GM18502 (cell line): ENCODE data around the gene AIFM3.
"Not testable (repeated sequence)": the region's sequence is repeated elsewhere in the genome, so short reads cannot be mapped to it uniquely, and the experiment has no call there.

Experiments used
- ATAC-seq: cut with Tn5 transposase; IDR thresholded peaks from one replicate; pipeline ENCODE4 v1.9.1; 2021; ENCODE audit warnings: mild to moderate bottlenecking; ENCODE audit not compliant: unreplicated experiment, poor library complexity

Gene AIFM3

DNA sequence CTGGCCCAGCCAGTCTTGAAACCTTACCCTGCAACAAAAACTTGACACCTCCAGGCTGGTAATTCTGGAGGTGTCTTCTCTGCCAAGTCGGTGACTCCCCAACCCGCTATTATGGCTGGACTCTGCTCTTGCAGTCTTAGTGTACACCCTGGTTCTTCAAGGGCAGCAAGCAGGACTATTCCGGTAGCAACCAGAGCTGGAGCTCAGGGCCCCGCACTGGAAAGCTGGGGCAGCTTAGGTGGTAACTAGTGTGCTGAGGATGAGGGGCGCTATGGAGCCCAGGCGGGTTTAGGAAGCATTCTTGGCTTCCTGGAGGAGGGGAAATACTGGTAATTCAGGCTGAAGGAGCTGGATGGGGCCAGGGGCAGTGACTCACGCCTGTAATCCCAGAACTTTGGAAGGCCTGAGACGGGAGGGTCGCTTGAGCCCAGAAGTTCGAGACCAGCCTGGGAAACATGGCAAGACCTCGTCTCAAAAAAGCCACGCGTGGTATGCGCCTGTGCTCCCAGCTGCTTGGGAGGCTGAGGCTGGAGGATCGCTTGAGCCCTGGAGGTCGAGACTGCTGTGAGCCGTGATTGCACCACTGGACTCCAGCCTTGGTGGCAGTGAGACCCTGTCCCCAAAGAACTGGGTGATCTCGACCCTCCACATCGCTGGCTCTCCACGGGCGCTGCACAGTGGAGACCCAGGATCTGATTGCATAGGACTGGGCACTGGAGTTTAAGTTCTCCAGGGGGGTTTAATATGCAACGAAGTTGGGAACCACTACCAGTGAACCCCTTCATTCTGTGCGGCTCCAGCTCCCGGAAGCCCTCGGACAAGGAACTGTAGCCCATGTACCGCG, 10.6 kb upstream of the AIFM3 start:
- no peak for ATAC-seq

DNA sequence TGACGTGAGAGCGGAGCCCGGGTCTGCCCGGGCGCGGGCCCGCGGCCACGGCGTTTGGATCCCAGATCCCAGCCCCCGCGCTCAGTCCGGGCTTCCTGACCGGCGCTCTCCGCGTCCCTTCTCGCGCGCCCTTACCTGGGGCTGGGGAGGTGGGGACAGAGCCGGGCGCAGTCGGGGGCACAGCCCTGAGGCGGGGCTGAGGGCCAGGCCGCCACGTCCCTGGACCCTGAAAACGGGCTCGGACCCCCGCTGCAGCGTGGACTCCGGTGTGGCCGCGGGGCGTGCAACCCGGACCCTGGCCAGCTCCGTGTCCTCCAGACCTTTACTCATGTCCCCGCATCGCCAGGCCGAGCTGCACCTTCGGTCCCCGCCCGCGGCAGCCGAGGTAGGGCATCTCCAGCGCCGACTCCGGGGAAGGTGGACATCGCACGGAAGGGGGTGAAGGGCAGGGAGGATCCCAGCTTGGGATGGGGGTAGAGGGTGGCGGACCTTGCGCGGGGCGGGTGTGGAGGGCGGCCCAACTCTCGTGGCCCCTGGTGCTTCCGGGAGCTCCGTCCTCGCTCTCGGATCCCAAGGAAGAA, 9.9 kb upstream of the AIFM3 start:
- ATAC-seq: no peak

DNA sequence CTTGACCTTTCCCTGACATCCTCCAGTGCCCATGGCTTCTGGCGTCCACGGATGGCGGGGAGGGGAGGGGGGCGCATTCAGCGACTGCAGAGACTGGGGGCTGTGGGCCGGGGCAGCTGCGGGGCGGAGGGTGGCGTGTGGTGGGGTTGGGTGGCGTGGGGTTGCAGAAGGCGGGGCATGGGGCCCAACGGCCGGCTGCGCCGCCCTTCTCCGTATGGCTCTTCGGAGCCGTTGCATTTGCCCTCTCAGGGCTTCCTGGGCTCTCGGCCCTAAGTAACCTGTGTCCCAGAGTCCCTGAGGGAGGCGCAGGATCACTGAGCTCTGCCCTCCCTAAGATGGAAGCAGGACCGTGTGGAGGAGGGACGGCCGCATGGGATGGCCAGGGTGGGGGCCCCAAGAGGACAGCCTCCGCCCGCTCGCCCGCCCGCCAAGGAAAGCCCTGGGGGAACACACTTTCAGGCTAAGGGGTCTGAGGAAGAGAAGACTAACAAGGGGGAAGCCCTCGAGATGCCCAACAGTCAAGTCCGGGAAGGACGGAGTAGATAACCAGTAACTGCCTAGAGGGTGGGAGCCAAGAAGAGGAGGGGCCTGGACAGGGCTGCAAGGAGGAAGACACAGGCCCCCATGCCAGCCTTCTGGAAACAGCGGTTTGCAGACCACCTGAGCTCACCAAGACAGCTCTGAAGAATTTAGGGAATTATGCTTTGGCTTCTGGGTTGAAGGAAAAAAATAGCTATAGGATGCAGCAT, 9.2 kb upstream of the AIFM3 start:
- no peak for ATAC-seq

DNA sequence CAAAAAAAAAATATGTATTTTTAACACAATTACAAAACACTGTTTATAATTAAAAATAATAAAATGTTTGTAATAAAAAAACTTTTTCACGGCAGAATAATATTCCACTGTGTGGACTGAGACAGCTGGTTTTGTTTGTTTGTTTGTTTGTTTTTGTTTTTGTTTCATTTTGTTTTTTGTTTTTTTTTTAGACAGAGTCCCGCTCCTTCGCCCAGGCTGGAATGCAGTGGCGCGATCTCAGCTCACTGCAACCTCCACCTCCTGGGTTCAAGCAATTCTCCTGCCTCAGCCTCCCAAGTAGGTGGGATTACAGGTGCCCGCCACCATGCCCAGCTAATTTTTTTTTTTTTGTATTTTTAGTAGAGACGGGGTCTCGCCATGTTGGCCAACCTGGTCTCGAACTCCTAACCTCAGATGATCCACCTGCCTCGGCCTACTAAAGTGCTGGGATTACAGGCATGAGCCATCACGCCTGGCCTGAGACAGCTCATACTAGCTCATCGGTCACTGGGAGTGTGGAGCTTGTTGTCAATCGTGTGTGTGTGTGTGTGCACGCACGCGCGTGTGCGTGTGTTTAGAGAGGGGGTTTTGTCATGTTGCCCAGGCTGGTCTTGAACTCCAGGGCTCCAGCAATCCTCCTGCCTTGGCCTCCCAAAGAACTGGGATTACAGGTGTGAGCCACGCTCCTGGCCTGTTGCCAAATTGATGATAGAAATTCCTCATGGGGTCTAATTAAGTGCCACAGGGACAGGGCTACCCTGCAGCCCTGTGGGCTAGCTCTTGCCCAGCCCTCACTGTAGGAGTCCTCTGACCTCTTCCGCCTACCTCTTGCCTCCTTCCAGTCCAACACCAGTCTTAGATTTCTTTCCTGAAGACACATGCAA, 7.2 kb upstream of the AIFM3 start:
- no peak for ATAC-seq

DNA sequence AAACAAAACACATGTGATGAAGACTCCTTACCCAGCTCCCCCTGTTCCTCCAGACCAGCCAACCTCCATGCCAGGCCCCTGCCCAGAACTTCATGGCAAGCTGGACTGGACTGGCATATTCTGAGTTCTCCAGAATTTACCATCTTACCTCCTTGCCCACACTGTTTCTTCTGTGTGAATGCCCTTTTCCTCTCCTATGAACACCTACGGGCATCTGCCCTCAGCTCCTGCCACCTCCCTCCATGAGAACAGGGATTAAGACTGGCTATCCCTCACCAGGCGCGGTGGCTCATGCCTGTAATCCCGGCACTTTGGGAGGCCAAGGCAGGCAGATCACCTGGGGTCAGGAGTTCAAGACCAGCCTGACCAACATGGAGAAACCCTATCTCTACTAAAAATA, 6.4 kb upstream of the AIFM3 start:
- no peak for ATAC-seq

DNA sequence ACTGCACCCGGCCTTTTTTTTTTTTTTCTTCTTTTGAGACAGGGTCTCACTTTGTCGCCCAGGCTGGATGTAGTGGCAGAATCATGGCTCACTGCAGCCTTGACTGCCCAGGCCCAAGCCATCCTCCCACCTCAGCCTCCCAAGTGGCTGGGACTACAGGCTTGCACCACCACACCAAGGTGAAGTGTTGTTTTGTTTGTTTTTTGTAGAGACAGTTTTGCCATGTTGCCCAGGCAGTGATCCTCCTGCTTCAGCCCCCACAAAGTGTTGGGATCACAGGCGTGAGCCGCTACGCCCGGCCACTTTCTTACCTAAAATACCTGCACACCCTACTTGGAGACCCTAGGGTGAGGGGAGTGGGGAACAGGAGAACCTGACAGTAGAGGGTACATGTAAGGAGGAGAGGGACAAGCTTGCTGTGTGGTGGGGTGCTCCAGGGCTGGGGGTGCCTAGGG, 4.5 kb upstream of the AIFM3 start:
- no peak for ATAC-seq

DNA sequence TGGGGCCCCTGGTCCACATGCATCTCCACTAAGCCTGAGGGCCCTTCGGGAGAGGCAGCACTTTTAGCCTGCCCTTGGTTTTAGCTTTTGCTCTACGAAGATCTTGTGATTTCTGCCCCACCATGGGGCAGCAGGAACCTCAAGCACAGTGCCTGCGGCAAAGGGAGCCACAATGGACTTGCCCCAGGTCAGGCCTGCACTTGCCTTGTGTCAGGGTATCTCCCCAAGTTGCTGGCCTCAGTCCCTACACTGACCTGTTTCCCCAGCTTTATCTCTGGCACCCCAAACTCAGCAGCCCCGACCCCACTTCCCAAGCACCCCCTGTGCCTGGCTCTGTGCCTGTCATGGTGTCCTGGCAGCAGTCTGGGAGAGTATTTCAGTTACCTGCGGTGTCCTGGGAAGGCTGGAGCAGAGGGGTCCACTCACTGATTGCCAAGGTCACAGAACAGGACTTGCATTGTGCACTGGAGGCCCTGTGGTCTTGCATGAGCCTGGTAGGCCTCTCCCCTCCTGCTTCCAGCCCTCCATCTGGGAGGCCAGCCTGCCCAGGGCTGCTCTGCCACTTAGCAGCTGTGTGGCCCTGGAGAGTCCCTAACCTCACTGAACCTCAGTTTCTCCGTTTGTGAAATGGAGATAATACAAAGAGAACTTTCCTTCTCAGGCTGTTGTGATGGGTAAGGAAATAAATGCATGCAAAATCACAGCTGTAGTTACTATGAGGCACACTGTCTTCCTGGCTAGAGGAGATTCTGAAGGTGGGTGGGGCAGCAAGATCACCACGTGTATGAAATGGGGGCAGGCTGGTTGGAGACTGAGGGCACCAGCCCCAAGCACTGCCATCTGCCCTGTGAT, 3.6 kb upstream of the AIFM3 start:
- ATAC-seq: no peak

DNA sequence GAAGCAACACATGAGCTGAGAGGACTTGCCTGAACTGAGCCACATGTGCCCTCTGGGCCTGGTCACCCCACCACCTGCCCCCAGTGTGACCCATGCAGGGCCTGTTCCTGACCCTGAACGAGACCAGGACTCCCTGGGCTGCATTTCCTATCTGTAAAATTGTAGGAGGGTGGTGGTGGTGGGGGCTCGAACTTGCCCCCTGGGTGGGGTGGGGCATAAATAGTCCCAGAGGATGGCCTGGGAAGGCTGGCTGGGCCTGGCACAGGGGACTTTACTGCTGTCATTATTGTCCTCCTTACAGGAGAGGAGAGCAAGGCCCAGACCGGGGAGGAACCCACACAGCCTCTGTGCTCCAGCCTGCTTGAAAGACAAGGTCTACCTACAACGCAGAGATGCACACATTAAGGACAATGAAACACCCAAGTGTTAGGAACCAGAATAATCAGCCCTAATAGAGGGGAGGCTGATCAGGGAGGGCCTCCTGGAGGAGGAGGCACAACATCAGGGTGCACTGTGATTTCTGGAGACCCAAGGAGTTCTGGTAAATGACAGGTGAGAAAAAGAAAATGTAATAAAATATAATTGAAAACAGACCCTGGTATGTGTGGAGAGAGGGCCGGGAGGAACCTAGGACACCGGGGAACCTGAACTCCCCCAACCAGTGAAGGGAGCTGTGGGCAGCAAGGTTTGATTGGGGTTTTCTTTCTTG, 2.8 kb upstream of the AIFM3 start:
- no peak for ATAC-seq

DNA sequence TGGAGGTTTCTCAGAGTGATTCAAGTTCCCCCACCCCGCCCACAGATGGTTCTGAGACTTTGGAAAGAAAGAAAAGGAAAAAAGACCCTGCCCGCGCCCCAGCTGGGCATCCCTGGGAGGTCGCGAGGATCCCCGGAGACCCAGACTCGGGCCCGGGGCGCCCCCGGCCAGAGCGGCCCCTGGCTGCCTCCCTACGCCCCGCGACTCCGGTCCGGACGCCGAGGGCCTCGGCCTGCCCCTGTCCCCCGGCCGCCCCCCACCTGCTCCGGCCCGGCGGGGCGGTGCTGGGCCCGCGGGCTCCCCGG, 2.3 kb upstream of the AIFM3 start:
- ATAC-seq: no peak

DNA sequence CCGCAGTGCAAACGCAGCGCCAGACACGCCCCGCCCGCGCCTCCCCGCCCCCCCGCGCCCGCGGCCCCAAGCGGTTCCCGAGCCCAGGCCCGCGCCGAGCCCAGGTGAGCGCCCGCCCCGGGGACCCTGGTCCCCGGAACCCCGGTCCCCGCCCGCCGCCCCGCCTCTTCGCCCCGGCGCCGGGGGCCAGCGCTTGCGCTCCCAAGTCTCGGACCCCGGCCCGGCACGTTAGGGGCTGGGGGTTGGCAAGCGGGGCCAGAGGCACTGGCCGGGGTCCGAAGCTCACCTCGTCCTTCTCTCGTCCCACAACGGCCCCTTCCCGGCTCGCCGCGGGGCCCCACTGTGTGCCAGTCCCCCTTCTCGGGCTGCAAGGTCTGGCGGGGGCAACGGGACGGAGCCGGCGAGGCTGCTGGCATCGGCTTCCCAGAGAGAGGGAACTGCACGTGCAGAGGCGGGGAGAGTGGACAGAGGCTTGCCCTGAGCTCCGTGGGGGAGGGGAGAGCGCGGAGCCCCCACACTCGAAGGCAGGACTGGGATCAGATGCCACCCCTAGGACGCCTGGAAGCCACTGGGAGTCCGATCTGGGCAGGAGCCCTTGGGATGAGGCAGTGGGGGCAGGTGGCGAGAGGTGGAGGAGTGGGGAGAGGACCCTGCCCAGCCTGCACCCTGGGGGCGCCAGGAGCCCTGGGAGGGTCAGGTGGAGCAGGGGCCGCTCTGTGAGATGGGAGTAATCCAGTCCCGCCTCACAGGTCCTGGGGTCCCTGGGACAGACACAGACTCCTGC, 1.8 kb upstream of the AIFM3 start:
- ATAC-seq: no peak

DNA sequence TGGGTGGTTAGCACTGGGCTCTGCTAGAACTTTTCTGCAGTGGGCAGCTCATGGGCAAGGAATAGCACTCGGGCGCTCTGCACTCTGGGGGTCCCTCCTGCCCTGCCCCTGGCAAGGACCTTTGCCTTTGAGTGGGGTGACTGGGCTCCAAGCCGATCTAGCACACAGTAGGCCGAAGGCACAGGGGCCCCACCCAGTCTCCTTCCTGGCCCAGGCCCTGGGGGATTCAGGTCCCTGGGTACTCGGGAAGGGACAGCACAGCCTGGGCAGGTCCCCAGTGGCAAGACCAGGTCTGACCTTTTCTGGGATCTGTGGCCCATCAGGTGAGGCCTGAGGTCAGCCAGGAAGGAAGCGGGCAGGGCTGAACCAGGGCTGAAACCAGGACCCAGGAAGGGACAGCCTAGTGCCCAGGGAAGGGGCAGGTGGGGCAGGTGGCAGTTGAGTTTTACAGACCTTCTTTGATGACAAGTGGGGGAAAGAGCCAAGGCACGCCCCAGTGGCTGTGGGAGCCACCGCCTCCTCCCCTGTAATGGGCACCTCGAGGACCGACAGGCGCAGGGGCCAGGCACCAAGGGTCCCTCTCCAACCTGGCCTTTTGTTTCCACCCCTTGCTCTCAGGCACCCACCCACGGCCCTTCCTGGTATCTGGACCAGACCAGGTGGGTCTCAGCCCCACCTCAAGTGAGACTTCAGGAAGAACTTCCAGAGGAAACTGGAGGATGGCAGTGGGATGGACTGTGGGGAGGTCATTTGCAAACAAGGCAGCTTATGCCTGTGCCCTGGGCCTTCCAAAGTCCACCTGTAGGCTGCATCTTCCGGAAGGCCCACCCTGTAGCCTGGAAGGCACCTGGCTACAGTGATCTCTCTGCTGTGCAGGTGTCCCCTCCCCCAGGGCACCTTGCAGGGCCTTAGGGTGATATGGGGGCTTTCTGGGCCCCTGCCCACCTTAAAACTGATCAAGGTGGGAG, 883 bp upstream of the AIFM3 start:
- no peak for ATAC-seq

DNA sequence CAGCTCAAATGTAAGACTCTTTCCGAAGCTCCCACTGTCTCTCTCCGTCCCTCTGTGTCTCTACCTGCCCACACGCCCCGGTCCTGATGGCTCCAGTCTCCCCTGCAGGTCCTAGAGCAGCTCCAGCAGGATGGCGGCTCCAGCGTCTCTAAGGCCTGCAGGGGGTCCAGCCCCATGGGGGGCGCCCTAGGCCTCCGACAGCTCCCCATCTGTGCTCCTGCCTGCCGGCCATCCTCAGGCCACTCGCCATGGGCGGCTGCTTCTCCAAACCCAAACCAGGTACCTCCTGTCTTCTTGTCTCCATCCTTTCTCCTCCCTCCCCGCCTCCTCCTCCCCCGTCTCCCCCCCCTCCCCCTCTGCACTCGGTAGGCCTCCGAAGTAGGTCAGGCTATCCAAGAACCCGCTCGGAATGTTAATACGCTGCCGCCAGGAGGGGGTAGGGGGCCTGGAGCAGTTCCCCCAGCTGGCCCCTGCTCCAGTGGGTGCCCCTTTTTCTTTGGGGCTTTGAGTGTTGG, 699 bp downstream of the AIFM3 start:
- ATAC-seq: no peak

DNA sequence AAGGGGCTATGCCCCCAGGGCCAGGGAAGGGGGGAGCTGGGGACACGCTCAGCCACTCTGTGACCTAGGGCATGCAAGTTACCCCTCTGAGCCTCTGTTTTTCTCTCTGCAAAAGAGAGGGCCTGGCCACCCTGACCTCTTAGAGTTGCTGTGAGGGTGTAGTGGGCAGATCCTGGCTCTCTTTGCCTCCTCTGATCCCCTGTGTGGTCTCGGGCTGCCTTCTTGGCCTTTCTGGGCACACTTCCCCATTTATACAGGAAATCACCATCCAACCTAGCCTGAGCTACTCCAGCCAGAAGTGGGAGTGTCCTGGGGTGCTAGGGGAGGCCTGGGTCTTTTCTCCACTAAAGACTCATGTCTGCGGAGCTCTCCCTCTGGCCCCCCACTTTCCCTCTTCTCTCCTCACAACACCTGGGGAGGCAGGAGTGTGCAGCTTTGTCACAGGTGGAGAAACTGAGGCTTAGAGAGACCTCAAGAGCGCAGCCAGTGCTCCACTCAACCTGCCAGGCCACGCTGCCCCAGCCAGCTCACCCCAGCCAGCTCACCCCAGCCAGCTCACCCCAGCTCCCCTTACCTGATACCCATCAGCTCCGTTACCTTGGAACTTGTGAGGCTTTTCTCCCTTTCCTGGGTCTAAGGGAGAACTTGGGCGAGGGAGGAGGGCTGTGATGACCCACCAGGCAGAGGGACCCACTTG, 1.4 kb downstream of the AIFM3 start:
- no peak for ATAC-seq

DNA sequence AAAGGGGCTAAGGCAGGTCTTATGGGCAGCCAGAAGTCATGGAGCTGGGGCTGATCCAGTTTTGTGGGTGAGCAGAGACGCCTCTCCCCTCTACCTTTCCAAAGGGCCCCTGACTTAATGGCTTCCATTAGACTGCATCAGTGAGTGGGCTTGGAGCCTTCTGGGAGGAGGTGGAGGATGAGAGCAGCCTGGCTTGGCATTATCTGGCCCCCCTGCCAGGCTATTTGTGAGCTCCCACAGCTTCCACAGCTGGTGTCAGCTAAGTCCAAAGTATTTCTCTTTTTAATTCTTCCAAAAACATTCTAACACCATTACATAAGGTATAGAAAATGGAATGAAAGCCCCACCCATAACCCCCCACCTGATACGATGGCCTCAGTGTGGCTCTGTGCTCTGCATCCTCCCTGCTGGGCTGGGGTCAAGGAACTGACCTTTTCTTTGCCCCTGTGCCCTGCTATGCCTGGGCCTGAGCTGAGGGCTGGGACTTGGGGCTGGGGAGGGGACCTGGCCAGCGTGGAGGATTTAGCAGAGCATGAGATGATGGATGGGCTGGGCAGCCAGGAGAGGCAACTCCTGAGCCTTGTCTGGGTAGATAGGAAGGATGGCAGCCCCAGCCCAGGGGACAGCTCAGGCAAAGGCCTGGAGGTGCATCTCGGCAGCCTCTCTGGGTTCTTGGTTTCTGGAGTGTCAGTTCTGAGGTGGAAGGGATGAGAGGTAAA, 4.0 kb downstream of the AIFM3 start:
- no peak for ATAC-seq

DNA sequence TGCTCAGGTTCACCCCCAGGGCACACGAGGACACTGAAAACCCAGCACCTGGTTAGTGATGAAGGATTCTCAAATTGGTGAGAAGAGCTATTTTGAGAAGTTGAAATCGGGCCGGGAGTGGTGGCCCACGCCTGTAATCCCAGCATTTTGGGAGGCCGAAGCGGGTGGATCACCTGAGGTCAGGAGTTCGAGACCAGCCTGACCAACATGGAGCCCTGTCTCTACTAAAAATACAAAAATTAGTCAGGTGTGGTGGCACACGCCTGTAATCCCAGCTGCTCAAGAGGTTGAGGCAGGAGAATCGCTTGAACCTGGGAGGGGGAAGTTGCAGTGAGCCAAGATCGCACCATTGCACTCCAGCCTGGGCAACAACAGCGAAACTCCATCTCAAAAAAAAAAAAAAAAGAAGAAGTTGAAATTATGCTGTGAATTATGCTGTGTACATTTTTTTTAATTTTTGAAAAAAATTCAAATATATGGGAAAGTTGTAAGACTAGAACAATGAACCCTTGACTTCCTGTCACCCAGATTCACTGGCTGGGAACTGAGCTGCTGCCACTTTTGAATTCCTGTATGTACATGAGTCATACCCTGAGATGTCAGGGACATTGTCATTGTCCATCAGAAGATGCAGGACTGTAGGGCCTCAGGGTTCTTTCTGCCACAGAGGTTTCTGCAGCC, 5.1 kb downstream of the AIFM3 start:
- ATAC-seq: not testable (repeated sequence)
